Neural cell (in vitro differentiated cells): ENCODE measurements around the gene CATSPERD. TPM values are rescaled to one million over a fixed set of nuclear protein-coding genes. Genes with fewer than 3 reads are reported as not detected.
"Not testable (repeated sequence)": the region's sequence is repeated elsewhere in the genome, so short reads cannot be mapped to it uniquely, and the experiment has no call there.

ENCODE experiments used
- H2AFZ ChIP-seq: fragments of 200-600, 300-800 bp; sonication (generic), shearing (Covaris generic); 2 replicates; pipeline ENCODE4 v1.6.0; 2014; ENCODE audit warnings: low read depth, mild to moderate bottlenecking, antibody characterized with exemption, low read length, moderate library complexity
- H3F3A ChIP-seq: fragments of 200-600 bp; shearing (Covaris generic); 2 replicates; pipeline ENCODE4 v1.6.1; 2016; ENCODE audit warnings: mild to moderate bottlenecking, moderate library complexity, mixed read lengths, antibody characterized with exemption, low read length; ENCODE audit not compliant: insufficient read depth, poor library complexity, severe bottlenecking
- H3K27ac ChIP-seq: fragments of 200-600, 300-800 bp; sonication (generic), shearing (Covaris generic); 2 replicates; pipeline ENCODE4 v1.5.1; 2014; ENCODE audit warnings: mild to moderate bottlenecking, low read length, moderate library complexity
- H3K27me3 ChIP-seq: fragments of 300-800, 200-600 bp; sonication (generic), shearing (Covaris generic); 2 replicates; pipeline ENCODE4 v1.6.0; 2014; ENCODE audit warnings: mild to moderate bottlenecking, low read depth, low read length, moderate library complexity; ENCODE audit not compliant: insufficient read depth
- H3K36me3 ChIP-seq: fragments of 300-800, 200-600 bp; sonication (generic), shearing (Covaris generic); 2 replicates; pipeline ENCODE4 v1.5.1; 2014; ENCODE audit warnings: mild to moderate bottlenecking, antibody characterized with exemption, low read length, moderate library complexity; ENCODE audit not compliant: insufficient read depth
- H3K4me2 ChIP-seq: fragments of 300-800, 200-600 bp; sonication (generic), shearing (Covaris generic); 2 replicates; pipeline ENCODE4 v1.6.0; 2014; ENCODE audit warnings: mild to moderate bottlenecking, low read length
- H3K4me3 ChIP-seq: fragments of 300-800, 200-600 bp; sonication (generic), shearing (Covaris generic); 2 replicates; pipeline ENCODE4 v1.5.1; 2014; ENCODE audit warnings: mild to moderate bottlenecking, low read length, moderate library complexity
- H3K79me2 ChIP-seq: fragments of 200-600 bp; shearing (Covaris generic); replicated peaks from 2 replicates; pipeline ENCODE4 v1.6.0; 2014; ENCODE audit warnings: mild to moderate bottlenecking, low read length, moderate library complexity; ENCODE audit not compliant: insufficient read depth
- H3K9ac ChIP-seq: fragments of 300-800, 200-600 bp; sonication (generic), shearing (Covaris generic); 2 replicates; pipeline ENCODE4 v1.6.1; 2016; ENCODE audit warnings: mild to moderate bottlenecking, low read length, mixed read lengths
- H3K9me2 ChIP-seq: fragments of 200-600 bp; shearing (Covaris generic); 2 replicates; pipeline ENCODE4 v1.6.1; 2016; ENCODE audit warnings: mild to moderate bottlenecking, low read length, mixed read lengths; ENCODE audit not compliant: insufficient read depth
- H3K9me3 ChIP-seq: fragments of 200-600, 300-800 bp; sonication (generic), shearing (Covaris generic); 2 replicates; pipeline ENCODE4 v1.6.1; 2016; ENCODE audit warnings: mild to moderate bottlenecking, mixed run types, low read length, moderate library complexity, mixed read lengths
- H4K20me1 ChIP-seq: fragments of 200-600 bp; shearing (Covaris generic); 2 replicates; pipeline ENCODE4 v1.6.1; 2016; ENCODE audit warnings: mild to moderate bottlenecking, mixed run types; ENCODE audit not compliant: insufficient read depth
- EP300 ChIP-seq: fragments of 450-650 bp; conservative IDR thresholded peaks from 2 replicates; pipeline ENCODE4 v1.6.1; 2014; ENCODE audit warnings: antibody characterized with exemption, mild to moderate bottlenecking, moderate library complexity; ENCODE audit not compliant: poor library complexity, severe bottlenecking
- EZH2 ChIP-seq: fragments of 200-600, 300-800 bp; shearing (Covaris generic), sonication (generic); IDR thresholded peaks from 2 replicates; pipeline ENCODE4 v1.6.1; 2014; ENCODE audit warnings: antibody characterized with exemption, low read length, borderline replicate concordance, mild to moderate bottlenecking; ENCODE audit not compliant: insufficient read depth, poor library complexity, severe bottlenecking
- MXI1 ChIP-seq: fragments of 450-650 bp; conservative IDR thresholded peaks from 2 replicates; pipeline ENCODE4 v1.6.1; 2014; ENCODE audit warnings: antibody characterized with exemption, mild to moderate bottlenecking; ENCODE audit not compliant: poor library complexity, severe bottlenecking
- POLR2AphosphoS5 ChIP-seq: IDR thresholded peaks from 2 replicates; pipeline ENCODE4 v1.6.1; 2012
- RAD21 ChIP-seq: fragments of 450-650 bp; conservative IDR thresholded peaks from 2 replicates; pipeline ENCODE4 v1.6.1; 2014; ENCODE audit warnings: antibody characterized with exemption, mild to moderate bottlenecking, moderate library complexity
- SMC3 ChIP-seq: fragments of 450-650 bp; conservative IDR thresholded peaks from 2 replicates; pipeline ENCODE4 v1.6.1; 2014; ENCODE audit warnings: antibody characterized with exemption, mild to moderate bottlenecking, moderate library complexity; ENCODE audit not compliant: poor library complexity
- TAF1 ChIP-seq: IDR thresholded peaks from 2 replicates; pipeline ENCODE4 v1.6.1; 2012; ENCODE audit warnings: low read depth
- polyA plus RNA-seq: library from polyadenylated mRNA; depleted of rRNA; stranded (reverse); fragments of >200 nt; gene quantifications from 2 replicates; pipeline ENCODE4 v1.2.3, GENCODE V29; 2014
- TF ChIP-seq, protein P1 (sequence below): fragments of 450-650 bp; IDR thresholded peaks from 2 replicates; pipeline ENCODE4 v1.5.1; 2014; ENCODE audit warnings: antibody characterized with exemption, mild to moderate bottlenecking, moderate library complexity; ENCODE audit not compliant: poor library complexity, severe bottlenecking
- TF ChIP-seq, protein P2 (sequence below): IDR thresholded peaks from 2 replicates; pipeline ENCODE4 v1.6.1; 2012; ENCODE audit warnings: borderline replicate concordance

Gene CATSPERD
- polyA plus RNA-seq, 1 donor from 2014 or later = not detected

DNA sequence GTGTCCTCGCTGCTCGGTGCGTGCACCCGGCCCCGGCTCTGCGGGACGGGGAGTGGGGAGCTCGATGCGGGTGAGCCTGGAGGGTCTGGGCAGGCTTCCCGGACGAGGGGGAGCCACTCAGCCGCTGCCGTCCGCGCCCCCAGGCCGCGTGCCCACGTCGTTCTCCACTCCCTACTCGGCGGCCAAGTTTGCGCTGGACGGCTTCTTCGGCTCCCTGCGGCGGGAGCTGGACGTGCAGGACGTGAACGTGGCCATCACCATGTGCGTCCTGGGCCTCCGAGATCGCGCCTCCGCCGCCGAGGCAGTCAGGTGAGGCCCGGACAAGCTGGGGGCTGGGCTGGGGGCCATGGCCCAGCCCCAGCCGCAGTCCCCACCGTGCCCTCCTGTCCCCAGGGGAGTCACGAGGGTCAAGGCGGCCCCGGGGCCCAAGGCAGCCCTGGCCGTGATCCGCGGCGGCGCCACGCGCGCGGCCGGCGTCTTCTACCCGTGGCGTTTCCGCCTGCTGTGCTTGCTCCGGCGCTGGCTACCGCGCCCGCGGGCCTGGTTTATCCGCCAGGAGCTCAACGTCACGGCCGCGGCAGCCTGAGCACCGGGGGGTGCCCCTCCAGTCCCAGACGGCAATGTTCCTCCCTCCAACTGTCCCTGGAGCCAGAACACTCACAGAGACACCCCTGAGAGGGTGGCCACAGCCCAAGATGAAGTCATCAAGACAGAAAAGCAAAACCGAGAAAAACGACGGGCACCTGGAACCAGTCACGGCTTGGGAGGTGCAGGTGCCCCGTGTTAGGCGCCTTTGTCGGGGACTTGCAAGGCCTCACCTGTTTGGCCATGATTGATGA lies 32.9 kb upstream of the CATSPERD start:
- H3K27me3 ChIP-seq = no peaks in the 10 kb centered on the region
- H3K79me2 ChIP-seq = peaks cover 20% of the 10 kb centered on the region
- H3K4me2 ChIP-seq = no peak overlapping the region
- no peak overlapping the region for H2AFZ ChIP-seq
- H3K4me3 ChIP-seq = peak overlapping the region; percentile 56
- H3K9me3 ChIP-seq = no peaks in the 10 kb centered on the region
- H3K9ac ChIP-seq = no peak overlapping the region
- H3K36me3 ChIP-seq = no peaks in the 10 kb centered on the region
- no peaks in the 10 kb centered on the region for H3F3A ChIP-seq
- H3K9me2 ChIP-seq = no peaks in the 10 kb centered on the region
- TF ChIP-seq, protein P1, sequence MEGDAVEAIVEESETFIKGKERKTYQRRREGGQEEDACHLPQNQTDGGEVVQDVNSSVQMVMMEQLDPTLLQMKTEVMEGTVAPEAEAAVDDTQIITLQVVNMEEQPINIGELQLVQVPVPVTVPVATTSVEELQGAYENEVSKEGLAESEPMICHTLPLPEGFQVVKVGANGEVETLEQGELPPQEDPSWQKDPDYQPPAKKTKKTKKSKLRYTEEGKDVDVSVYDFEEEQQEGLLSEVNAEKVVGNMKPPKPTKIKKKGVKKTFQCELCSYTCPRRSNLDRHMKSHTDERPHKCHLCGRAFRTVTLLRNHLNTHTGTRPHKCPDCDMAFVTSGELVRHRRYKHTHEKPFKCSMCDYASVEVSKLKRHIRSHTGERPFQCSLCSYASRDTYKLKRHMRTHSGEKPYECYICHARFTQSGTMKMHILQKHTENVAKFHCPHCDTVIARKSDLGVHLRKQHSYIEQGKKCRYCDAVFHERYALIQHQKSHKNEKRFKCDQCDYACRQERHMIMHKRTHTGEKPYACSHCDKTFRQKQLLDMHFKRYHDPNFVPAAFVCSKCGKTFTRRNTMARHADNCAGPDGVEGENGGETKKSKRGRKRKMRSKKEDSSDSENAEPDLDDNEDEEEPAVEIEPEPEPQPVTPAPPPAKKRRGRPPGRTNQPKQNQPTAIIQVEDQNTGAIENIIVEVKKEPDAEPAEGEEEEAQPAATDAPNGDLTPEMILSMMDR = peak; percentile 11
- TF ChIP-seq RAD21 = no peak
- TF ChIP-seq MXI1 = no peak
- TF ChIP-seq POLR2AphosphoS5 = peak; percentile 5
- no peak overlapping the region for H3K27ac ChIP-seq
- peaks cover 11% of the 10 kb centered on the region for H4K20me1 ChIP-seq

DNA sequence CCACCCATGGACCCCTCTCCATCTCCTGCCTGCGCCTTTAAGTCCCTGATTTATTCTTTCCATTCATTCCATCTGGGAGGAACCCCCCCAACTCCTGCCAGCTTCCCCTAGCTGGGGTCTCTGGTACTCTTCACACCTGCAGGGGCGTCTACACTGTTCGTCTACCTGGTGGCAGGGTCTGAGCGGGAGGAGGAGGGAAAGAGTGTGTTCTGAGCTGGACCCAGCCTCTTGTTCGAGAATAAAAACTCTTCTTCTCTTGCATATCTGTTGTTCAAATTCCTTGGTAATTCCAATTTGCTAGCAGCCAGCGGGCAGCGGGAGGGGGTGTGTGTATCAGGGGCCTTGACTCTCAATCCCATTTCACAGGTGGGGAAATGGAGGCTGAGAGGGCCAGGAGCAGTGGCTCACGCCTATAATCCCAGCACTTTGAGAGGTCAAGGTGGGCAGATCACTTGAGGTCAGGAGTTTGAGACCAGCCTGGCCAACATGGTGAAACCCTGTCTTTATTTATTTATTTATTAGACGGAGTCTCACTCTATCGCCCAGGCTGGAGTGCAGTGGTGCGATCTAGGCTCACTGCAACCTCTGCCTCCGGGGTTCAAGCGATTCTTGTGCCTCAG lies 32.1 kb upstream of the CATSPERD start:
- not testable (repeated sequence) for H3K9ac ChIP-seq, H3K4me3 ChIP-seq, H3K27me3 ChIP-seq, H2AFZ ChIP-seq, H3K27ac ChIP-seq, H3K4me2 ChIP-seq, H3K9me2 ChIP-seq, H3K9me3 ChIP-seq, H3K36me3 ChIP-seq, H3F3A ChIP-seq
- Histone ChIP-seq H3K79me2 (peaks cover 15% of the 10 kb centered on the region), H4K20me1 (peaks cover 11% of the 10 kb centered on the region)

DNA sequence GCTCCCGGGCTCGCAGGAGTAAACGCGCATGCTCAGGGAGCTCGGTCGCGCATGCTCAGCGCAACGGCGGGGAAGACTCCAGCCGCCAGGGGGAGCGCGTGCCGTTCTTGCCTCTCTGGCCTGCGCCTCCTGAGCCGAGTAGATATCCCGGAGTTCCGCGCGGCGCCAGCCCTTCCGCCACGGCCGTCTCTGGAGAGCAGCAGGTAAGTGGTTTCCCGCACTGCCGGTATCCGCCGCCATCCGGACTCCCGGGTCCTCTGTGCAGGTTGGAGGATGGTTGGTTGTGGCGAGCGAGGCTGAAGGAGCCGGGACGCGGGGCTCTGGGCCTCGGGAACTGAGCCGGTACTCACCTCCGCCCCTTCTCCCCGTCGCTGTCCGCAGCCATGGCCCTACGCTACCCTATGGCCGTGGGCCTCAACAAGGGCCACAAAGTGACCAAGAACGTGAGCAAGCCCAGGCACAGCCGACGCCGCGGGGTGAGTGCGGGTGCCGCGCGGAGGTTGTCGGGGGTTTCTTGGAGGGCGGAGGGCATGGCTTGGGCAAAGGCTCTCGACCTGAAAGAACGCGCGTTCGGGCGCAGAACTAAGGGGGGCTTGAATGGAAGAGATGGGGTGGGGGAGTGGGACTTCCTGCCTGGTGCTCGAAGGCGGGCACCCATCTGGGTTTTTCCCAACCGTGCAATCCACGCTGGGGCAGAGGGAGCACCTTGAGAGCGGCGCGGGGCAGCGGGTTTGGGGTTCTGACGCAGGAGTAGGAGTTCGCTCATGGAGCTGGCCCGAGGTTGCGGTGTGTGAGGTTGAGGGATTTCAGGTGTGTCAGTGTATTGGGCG lies 30.1 kb upstream of the CATSPERD start, which contains the start of gene RPL36:
TSS of gene RPL36 (plus strand) at position 171 of the 830 bp plus-strand sequence. CDS start at position 384, 213 bp downstream.
- peak within 1 kb of the TSS; percentile 87 for H3K4me3 ChIP-seq
- peak within 1 kb of the TSS; percentile 87 for H3K9ac ChIP-seq
- peak within 1 kb of the TSS; percentile 89 for H3K27ac ChIP-seq
- H3K27me3 ChIP-seq = no peaks in the 10 kb centered on the region
- peak within 1 kb of the TSS; percentile 45 for H2AFZ ChIP-seq
- H4K20me1 ChIP-seq = peaks cover 11% of the 10 kb centered on the region
- peaks cover 15% of the 10 kb centered on the region for H3K79me2 ChIP-seq
- no peaks in the 10 kb centered on the region for H3F3A ChIP-seq
- H3K9me2 ChIP-seq = no peaks in the 10 kb centered on the region
- no peaks in the 10 kb centered on the region for H3K36me3 ChIP-seq
- H3K4me2 ChIP-seq = peak within 1 kb of the TSS; percentile 86
- TF ChIP-seq POLR2AphosphoS5 (peak; percentile 95), RAD21 (peak; percentile 58), EP300 (peak; percentile 63), TAF1 (peak; percentile 94), EZH2 (no peak), MXI1 (peak; percentile 90), SMC3 (peak; percentile 62)
- TF ChIP-seq, protein P2, sequence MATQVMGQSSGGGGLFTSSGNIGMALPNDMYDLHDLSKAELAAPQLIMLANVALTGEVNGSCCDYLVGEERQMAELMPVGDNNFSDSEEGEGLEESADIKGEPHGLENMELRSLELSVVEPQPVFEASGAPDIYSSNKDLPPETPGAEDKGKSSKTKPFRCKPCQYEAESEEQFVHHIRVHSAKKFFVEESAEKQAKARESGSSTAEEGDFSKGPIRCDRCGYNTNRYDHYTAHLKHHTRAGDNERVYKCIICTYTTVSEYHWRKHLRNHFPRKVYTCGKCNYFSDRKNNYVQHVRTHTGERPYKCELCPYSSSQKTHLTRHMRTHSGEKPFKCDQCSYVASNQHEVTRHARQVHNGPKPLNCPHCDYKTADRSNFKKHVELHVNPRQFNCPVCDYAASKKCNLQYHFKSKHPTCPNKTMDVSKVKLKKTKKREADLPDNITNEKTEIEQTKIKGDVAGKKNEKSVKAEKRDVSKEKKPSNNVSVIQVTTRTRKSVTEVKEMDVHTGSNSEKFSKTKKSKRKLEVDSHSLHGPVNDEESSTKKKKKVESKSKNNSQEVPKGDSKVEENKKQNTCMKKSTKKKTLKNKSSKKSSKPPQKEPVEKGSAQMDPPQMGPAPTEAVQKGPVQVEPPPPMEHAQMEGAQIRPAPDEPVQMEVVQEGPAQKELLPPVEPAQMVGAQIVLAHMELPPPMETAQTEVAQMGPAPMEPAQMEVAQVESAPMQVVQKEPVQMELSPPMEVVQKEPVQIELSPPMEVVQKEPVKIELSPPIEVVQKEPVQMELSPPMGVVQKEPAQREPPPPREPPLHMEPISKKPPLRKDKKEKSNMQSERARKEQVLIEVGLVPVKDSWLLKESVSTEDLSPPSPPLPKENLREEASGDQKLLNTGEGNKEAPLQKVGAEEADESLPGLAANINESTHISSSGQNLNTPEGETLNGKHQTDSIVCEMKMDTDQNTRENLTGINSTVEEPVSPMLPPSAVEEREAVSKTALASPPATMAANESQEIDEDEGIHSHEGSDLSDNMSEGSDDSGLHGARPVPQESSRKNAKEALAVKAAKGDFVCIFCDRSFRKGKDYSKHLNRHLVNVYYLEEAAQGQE = peak; percentile 96
- TF ChIP-seq, protein P1 = peak; percentile 100
- no peaks in the 10 kb centered on the region for H3K9me3 ChIP-seq
